HG03066 (cell line): ENCODE data around the gene PLEKHB1.
A peak's percentile ranks its signal among the peaks of the same experiment; 100 is the strongest.

Experiments
- ATAC-seq: cut with Tn5 transposase; IDR thresholded peaks from one replicate; pipeline ENCODE4 v1.9.1; 2021; ENCODE audit warnings: low read depth; ENCODE audit not compliant: unreplicated experiment

Gene PLEKHB1, protein sequence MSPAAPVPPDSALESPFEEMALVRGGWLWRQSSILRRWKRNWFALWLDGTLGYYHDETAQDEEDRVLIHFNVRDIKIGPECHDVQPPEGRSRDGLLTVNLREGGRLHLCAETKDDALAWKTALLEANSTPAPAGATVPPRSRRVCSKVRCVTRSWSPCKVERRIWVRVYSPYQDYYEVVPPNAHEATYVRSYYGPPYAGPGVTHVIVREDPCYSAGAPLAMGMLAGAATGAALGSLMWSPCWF

DNA sequence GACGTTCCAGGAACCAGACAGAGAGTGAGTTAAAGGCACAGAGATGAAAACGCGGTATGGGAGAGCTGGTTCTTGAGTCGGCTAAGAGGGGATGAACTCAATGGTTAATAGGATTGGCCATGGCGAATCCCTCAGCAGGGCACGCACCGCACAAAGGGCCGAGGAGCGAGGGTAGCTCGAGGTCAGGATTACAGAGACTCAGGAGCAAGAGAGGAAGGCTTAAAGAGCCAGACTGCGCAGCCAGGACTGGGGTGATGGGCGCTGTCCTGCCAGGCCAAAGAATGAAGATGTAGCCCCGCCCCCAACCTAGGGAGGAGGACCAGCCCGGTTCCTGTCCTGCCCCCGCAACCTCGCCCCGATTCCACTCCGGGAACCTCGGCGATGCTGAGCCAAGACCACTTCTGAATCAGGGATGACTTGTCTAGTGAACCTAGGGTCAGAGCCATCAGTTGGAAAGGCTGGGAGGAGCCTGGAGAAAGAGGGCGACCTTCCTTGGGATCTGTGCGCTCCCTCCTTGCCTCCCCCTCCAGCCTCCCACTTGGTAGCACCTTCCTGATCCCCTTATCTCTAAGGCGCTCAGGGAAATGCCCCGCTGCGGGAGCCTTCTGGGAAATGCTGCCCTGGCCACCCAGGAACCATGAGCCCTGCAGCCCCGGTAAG lies at the start of gene PLEKHB1:
TSS of gene PLEKHB1 (plus strand) at position 610 of the 660 bp plus-strand sequence. CDS start at position 638, 28 bp downstream.
- no peak for ATAC-seq

DNA sequence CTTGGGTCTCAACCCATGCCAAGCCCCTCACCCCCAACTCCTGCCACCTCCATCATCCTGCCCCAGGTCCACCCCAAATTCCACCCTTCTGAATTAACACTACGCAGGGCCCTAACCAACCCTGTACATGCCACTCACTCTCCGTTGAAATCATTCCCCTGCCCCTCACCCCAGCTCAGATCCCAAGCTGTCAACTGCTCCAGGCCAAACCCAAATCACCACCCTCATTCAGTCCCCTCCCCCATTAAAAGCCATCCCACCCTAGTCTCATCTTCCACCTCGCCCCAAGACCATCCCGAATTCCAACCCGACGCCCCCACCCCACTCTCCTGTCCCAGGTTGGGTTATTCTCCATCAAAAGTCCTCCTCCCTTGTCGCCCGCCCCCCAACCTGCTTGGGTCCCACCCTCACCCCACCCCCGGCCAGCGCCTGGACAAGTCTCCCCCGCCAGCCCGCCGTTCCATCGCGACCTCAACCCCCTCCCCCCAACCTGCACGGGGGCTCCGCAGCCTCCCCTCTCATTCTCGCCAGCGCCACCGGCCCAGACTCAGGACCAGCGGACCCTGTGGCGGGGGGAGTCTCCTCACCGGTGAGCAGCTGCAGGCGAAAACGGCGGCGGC lies 48.9 kb upstream of the PLEKHB1 start:
- no peak for ATAC-seq

DNA sequence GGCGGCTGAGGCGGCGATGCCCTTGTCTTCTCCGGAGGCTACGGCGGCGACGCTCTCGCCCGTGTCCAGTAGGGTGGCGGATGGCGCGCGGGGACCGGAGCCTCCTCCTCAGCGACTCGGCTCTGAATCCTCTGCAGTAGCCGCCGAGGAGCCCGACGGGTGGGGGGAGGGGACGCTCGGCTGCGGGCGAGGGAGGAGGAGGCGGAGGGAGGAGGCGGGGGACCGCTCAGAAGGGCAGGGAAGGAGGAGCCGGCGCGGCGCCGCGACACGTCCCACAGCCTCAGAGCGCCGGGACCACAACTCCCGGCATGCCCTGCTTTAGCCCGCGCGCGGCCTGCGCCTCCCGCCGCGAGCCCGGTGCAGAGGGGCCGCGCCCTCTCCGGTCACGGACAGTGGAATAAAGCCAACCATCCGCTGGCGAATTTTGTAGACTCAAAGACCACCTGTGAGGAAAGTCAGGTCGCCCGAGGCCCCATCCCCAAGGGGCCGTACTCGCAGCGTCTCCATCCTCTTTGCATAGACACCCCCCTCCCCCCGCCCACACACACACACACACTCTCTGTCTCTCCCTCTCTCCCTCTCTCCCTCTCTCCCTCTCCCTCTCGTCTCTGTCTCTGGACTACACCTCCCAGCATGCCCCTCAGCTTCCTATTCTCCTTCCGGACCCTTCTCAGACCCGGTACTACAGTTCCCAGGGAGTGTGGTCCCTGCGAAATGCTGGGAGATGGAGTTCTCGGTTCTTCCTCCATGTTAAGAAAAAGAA lies 48.2 kb upstream of the PLEKHB1 start, which contains the start of gene FAM168A:
TSS of gene FAM168A (minus strand) at position 157 of the 763 bp plus-strand sequence. CDS start 129,638 bp downstream, outside the sequence.
- peak; percentile 90 for ATAC-seq

DNA sequence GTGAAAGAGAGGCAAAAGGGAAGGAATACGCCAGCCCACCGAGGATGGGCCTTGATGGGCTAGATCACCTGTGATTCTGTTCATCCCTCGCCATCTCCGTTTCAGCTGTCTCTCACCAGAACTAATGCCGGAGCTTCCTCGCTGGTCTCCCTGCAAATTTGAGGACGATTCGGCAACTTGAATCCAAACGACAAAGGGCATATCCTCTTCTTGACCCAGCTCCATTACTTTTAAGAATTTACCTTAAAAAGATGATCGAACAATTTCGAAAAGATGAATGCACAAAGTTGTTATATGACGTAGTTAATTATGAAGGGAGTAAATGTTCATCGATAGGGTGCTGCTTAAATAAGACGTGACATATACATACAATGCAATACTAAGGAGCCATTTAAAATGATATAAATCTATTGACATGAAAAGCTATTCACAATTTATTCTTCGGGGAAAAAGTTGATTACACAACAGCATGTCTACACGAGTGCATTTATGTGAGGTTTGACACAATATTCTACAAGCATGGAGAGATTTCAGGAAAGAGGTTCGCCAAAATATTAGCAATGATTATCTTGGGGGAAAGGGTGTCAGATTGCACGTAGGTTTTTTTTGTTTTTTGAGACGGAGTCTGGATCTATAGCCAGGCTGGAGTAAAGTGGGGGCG lies 47.5 kb upstream of the PLEKHB1 start:
- ATAC-seq = no peak

DNA sequence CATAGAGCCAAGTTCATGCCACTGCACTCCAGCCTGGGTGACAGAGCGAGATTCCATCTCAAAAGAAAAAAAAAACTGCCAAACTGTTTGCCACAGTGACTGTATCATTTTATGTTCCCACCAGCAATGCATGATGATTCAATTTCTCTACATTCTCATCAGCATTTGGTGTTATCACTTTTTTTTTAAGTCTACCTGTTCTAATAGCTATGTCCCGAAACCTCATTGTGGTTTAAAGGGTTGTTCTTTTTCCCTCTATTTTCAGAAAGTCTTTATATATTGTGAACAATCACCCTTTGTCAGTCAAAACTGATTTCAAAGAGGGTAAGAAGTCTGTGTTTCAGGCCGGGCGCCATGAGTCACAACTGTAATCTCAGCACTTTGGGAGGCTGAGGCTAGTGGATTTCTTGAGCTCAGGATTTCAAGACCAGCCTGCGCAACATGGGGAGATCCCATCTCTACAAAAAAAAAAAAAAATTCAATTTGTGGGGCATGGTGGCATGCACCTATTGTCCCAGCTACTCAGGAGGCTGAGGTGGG lies 33.7 kb upstream of the PLEKHB1 start:
- ATAC-seq = no peak

DNA sequence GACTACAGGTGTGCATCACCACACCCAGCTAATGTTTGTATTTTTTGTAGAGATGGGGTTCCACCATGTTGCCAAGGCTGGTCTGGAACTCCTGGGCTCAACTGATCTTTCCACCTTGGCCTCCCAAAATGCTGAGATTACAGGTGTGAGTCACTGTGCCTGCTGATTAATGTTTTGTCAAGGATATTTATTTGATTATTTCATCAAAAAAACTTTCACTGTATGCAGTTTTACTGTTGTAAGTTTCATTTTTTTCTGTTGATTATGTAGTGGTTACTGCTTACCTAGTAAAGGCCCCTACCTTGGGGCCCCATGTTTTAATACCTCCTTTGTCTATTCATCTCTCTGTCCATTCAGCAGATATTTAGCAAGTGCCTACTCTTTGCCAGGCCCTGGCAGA lies 31.8 kb upstream of the PLEKHB1 start:
- no peak for ATAC-seq

DNA sequence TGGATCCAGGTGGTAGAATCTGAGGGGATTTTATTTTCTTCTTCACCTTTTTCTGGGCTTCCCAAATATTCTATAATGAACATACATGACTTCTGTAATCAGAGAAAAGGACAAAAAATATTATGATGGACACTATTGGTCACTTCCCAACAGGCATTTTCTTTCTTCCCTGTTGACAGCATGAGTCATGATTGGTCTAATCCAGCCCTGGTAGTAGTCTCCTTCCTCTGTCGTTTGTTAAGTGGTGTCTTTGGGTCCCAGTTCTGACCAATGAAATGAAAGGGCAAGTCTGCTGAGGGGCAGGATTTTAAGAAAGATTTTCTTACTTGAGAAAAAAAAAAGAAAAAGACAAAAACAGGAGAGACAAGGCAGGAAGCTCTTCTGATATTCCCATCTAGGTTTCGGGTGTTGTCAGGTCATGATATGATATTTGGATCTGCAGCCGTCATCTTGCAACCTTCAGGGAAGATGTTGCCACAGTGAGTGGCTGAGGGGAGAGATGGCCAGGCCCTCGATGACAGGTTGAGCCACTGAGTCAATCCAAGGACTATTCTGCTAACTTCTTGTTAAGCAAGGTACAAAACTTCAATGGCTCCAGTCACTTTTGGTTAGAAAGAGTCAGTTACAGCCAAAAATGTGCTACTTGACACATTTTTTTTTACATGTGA lies 23.3 kb upstream of the PLEKHB1 start:
- ATAC-seq = no peak

DNA sequence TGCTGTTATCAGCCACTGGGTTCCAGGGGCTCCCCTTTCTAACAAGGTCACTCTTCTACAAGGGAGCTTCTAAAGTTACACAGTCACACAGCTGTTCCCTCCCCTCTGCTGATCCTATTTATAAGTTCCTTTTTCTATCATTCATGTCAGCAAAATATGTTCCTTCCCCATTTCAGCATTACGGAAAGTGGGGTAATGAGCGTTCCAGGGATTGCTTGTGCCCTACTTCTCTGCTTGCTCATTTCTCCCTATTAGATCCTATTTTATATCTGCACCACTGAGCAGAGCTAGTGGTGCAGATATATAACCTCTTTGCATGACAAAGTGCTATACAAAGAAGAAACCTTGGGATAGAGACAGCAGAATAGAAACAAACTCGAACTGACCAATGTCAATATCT lies 22.7 kb upstream of the PLEKHB1 start:
- ATAC-seq = no peak

DNA sequence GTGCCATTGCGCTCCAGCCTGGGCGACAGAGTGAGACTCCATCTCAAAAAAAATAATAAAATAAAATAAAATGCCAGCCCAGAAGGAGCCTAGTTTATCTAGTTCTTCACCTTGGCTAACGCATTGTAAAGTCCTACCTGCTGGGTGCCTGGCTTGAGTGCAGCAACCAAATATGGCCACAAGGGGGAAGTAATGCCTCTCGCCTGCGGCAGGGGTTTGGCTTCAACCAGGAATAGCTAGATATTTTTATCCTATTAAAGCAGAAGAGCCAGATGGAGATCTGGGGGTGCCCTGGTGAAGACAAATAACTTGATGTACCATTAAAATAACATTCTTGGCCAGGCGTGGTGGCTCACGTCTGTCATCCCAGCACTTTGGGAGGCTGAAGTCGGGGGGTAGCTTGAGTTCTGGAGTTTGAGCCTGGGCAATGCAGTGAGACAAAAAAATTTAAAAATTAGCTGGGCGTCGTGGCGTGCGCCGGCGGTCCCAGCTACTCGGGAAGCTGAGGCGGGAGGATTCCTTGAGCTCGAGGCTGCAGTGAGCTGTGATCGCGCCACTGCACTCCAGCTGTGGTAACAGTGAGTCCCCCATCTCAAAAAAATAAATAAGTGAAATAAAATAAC lies 20.6 kb upstream of the PLEKHB1 start:
- ATAC-seq = no peak

DNA sequence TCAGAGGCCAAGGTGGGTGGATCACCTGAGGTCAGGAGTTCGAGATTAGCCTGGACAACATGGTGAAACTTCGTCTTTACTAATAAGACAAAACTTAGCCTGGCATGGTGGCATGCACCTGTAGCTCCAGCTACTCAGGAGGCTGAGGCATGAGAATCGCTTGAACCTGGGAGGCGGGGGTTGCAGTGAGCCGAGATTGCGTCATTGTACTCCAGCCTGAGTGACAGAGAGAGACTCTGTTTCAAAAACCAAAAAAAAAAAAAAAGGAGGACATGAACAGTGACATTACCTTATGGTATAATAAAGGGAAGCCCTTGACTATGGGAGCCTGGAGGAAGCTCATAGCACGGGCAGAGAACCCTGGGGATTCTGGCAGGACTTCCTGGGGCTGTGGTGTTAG lies 16.5 kb upstream of the PLEKHB1 start:
- no peak for ATAC-seq

DNA sequence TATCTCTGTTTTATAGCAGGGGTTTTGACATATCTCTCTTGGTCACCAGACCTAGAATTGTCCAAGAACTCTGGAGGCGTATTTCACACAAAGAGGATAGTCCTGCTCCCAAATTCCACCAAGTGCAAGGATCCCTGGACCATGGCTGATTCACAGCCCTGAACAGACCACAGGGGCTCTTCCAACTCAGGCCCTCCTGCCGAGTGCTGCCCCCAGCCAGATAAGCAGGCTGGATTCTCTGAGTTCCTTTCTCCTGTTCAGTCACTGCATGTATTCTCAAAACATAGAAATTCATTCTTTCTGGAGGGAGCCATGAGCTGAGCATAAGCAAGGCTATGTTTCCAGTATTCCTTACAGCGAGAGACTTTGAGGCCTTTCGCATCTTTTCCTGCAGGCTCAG lies 13.4 kb upstream of the PLEKHB1 start:
- ATAC-seq = no peak

DNA sequence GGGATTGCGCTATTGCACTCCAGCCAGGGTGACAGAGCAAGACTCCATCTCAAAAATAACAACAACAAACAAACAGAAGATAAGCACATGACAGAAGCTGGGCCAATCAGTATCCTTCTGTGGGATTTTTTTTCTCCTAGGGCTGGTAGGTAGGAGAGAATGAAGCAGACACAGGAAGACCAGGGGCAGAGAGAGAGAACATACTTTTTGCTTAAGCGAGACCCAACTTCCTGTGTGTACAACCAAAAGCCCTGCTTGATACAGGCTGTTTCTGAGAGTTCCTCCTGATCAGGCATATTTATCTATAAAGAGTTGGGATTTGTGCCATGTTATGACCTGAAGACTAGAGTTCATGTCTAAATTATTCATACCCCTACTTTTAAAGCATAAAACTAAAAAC lies 12.4 kb upstream of the PLEKHB1 start:
- ATAC-seq = no peak

DNA sequence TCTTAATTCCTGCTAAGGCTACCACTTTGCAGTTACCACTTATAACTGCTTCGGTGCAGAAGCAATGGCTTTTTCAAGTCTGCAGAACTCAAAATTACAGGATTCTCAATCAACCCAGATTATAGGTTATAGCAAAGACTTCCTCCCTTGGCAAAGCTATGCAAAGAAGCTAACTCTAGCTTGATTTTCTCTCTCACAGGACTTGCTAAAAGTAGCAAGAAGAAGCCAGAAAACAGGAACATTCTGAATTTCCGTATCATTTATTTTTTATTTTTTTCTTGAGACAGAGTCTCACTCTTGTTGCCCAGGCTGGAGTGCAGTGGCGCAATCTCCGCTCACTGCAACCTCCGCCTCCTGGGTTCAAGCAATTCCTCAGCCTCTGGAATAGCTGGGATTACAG lies 10.7 kb upstream of the PLEKHB1 start:
- ATAC-seq = no peak

DNA sequence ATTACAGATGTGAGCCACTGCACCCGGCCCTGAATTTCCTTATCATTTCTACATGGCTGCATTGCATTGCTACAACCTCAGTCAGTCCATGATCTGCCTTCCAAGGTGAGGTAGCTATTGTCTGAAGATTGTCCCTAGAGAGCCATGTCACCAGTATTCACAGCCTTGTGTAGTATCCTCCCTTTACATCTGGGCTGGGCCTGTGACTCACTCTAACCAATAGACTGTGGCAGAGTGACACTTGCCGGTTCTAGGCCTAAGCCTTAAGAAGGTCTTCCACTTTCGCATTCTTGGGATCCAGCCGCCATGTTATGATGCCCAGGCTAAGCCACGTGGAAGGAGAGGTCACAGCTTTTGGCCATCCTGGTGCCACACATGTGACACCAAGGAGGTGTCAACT lies 10.1 kb upstream of the PLEKHB1 start:
- ATAC-seq = no peak

DNA sequence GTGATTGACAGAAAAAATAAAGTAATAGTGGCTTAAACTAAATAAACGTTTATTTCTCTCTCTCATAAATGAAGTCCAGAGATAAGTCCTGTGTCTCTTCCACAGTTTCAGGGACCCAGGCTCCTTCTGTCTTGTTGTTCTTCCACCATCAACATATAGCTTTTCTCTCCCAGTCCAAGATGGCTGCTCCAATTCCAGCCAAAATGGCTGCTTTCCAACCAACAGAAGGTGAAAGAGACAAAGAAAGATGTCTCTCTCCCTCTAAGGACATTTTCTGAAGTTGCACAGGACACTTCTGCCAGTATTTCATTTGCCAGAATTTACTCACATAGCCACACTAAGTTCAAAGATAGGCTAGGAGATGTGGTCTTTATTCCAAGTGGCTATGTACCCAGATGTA lies 9.4 kb upstream of the PLEKHB1 start:
- ATAC-seq = no peak

DNA sequence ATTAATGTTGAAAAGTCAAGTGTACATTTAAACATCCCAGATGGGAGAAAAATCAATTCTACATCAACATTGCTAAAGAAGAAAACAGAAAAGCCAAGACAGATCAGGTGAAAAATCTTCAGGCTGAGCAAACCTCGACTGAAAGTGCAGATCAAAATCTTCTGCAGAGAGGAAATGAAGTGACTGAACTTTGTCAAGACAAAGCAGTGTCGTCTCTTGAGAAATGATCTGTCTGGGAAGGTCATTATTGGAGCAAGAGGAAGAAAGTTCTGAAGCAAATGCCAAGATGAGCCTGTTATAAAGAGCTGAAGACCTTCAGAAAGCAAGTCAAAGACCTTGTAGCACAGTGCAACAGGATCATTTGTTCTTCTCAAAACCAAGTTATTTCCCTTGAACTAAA lies 5.8 kb upstream of the PLEKHB1 start:
- no peak for ATAC-seq

DNA sequence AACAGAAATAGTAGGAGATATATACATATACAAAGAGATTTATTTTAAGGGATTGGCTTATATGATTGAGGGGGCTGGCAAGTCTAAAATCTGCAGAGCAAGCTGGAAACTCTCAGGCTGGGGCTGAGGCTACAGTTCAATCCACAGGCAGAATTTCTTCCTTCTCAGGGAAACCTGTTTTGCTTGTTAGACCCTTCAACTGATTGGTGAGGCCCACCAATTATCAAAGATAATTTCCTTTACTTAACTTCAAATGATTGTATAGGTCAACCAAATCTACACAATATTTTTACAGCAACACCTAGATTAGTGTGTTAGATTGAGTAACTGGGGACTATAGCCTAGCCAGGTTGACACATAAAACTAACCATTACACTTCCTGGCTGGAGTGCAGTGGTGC lies 4.7 kb upstream of the PLEKHB1 start:
- ATAC-seq = no peak

DNA sequence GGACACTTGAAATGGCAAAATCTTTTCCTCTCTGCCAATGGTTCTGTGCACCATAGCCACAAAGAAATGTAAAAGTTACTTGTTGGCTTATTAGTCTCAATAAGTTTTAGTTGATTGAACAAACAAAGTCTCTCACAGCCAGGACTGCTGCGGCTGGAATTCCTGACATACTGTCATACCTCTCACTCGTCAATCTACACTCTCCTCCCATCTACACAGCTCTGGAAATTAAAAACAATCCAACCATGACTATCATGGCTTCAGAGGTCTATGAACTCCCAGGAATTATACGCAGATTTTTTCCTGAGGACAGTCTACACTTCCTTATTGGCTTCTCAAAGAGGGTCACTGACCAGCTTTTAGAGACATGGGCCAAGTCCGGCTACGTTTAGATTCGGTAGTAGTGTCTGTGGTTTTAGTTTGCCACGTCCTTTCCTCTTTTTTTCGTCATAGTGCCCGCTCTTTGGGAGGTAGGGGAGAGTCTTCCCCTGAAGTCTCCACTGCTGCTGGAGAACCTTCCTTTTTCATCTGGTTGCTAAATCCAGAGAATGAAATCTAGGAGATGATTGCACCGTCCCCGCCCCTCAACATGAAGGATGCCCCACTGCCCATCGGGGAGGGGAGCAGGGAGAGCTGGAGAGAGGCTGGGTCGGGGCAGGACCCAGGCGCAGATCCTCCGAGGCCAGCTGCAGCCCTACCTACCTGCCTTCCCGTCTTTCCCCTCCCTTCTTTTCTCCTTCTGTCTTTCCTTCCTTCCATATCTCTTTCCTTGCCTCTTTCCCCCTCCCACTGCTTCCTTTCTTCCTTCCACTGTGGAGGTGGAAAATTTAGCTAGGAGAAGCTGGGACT lies 1.0 kb upstream of the PLEKHB1 start:
- no peak for ATAC-seq
